Smooth muscle cell of the coronary artery (primary cell): Measurements from ENCODE around the gene SIRT4. TPM values are rescaled to one million over a fixed set of nuclear protein-coding genes. Genes with fewer than 3 reads are reported as not detected.

Experiments
- total RNA-seq: library from RNA; depleted of rRNA; stranded (reverse); fragments of >200 nt; gene quantifications from 2 replicates; pipeline ENCODE4 v1.2.3, GENCODE V29; 2014; ENCODE audit warnings: low replicate concordance

Gene SIRT4, protein sequence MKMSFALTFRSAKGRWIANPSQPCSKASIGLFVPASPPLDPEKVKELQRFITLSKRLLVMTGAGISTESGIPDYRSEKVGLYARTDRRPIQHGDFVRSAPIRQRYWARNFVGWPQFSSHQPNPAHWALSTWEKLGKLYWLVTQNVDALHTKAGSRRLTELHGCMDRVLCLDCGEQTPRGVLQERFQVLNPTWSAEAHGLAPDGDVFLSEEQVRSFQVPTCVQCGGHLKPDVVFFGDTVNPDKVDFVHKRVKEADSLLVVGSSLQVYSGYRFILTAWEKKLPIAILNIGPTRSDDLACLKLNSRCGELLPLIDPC
- 1.5 and 2.9 TPM in 2 replicates for total RNA-seq

DNA sequence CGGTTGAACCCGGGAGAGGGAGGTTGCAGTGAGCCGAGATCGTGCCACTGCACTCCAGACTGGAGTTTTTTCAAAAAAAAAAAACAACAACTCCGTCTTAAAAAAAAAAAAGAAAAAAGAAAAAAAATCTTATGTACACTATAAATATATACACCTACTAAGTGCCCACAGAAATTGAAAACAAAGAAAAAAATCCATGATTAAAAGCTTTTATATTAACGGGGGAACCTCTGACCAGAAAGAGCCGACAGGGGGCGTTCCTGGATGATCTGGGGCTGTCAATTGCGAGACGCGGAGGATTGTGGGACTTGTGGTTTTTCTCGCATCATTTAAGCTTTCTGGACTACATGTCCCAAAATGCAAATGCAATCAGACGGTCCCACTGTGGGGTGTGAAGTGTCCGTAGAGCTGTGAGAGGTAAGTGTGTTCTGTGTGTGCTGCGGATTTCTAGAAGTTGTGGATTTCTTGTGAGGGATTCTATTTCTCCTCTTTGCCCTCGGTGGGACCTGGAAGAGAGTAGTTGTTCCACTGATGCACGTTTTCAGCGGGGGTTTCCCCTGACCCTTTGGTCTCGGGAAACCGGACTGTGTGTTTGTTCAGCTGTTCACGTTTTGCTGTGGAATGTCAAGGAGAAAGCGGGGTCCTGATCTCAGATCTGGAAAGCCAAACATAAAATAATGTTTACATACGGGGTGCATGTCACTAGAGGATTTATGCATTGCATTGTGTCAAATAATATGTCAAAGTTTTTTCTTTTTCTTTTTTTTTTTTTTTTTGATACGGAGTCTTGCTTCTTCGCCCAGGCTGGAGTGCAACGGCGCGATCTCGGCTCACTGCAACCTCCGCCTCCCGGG is at the start of gene SIRT4:
TSS of gene SIRT4 (plus strand) at position 360 of the 854 bp plus-strand sequence. CDS start 1,241 bp downstream, outside the sequence.

GRCh38 chr12:120265473-120266179 is 36.5 kb upstream of the SIRT4 start, which contains the start of gene PXN:
PXN (minus strand) TSS chr12:120265730; CDS start chr12:120265629, 101 bp downstream.

DNA sequence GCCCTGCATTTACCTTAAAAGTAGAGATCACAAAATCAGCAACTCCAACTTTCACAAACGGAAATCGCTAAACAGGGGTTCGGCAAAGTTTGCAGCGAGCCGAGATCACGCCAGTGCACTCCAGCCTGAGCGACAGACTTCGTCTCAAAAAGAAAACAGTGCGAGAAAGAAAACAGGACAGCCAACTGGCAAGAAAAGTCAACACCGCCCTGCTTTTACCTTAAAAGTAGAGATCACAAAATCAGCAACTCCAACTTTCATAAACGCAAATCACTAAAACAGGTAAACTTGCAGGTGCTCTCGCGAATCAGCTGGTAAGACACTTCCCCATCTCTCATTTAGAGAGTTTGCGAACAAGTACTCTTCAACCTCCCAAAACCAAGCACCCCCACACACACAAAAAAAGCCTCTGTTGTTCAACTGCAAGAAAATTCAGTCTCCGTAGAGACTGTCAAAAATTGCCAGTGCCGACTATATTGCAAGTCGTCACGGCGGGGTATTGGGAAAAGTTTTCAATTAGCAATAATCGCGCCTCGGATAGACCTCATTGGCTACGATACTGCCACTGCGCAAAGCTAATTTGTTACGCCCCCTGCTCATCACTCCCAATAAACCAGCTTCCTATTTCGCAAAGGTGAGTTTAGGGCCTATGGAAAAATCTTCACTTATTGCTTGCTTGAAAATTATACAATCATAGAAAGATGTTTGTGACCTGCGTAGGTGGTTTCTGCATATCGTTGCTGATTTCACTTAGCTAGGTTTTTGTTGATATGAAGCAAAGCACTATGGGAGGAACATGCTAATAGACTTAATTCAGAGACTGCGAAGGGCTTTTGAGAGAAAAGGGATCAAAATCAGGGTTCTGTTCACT is 9.2 kb upstream of the SIRT4 start, which contains the start of gene RNU4-1:
TSS of gene RNU4-1 (minus strand) at position 577 of the 871 bp plus-strand sequence.

GRCh38 chr12:120327593-120327992 is 25.5 kb downstream of the SIRT4 start, which contains the start of gene PLA2G1B:
PLA2G1B (minus strand) TSS chr12:120327779; CDS start chr12:120327753, 26 bp downstream.

Other genes starting within 250 kb of the SIRT4 start
- 27.7 and 69.4 TPM in 2 replicates for gene RAB35, start 185.6 kb upstream of the SIRT4 start, total RNA-seq
- 66.8 and 102 TPM in 2 replicates for gene GCN1, start 107.6 kb upstream of the SIRT4 start, total RNA-seq
- gene RPLP0, start 101.2 kb upstream of the SIRT4 start, total RNA-seq: 3,616 and 4,331 TPM in 2 replicates
- 4.4 and 22.3 TPM in 2 replicates for gene PXN, start 36.6 kb upstream of the SIRT4 start, total RNA-seq
- under 0.01 and 251 TPM in 2 replicates for gene RNU4-2, start 10.4 kb upstream of the SIRT4 start, total RNA-seq
- gene RNU4-1, start 9.1 kb upstream of the SIRT4 start, total RNA-seq: under 0.01 and 55.9 TPM in 2 replicates
- gene PLA2G1B, start 25.5 kb downstream of the SIRT4 start, total RNA-seq: not detected in 2 replicates
- gene MSI1, start 66.8 kb downstream of the SIRT4 start, total RNA-seq: not detected in 2 replicates
- 546 and 838 TPM in 2 replicates for gene COX6A1, start 135.8 kb downstream of the SIRT4 start, total RNA-seq
- 14.6 and 24.8 TPM in 2 replicates for gene TRIAP1, start 144.1 kb downstream of the SIRT4 start, total RNA-seq
- 10.5 and 15.0 TPM in 2 replicates for gene GATC, start 144.1 kb downstream of the SIRT4 start, total RNA-seq
- 216 and 271 TPM in 2 replicates for gene SRSF9, start 167.4 kb downstream of the SIRT4 start, total RNA-seq
- 304 and 347 TPM in 2 replicates for gene DYNLL1, start 193.8 kb downstream of the SIRT4 start, total RNA-seq
- gene COQ5, start 226.8 kb downstream of the SIRT4 start, total RNA-seq: 28.4 and 39.1 TPM in 2 replicates
- 89.5 and 217 TPM in 2 replicates for gene RNF10, start 232.0 kb downstream of the SIRT4 start, total RNA-seq